ENCODE measurements around the gene LYSMD4.

GRCh38 chr15:99763827-99764226 is 30.6 kb upstream of the LYSMD4 start:
- TF ChIP-seq CTCF (IDR thresholded peaks at IDR 0.05; ENCODE audit: control extremely low read depth in 1 of 3, insufficient read depth in 1 of 3, low read depth in 1 of 3, low read length in 3 of 3) (no peak), POU5F1 (IDR thresholded peaks at IDR 0.05; ENCODE audit: low read depth, low read length) (no peak), RAD21 (IDR thresholded peaks at IDR 0.05 in 1 of 2, conservative IDR thresholded peaks at IDR 0.05 in 1 of 2; ENCODE audit: low read depth in 2 of 2, low read length in 2 of 2) (no peak), TAF1 (IDR thresholded peaks at IDR 0.05; ENCODE audit: low read depth, low read length) (no peak), RXRA (IDR thresholded peaks at IDR 0.05; ENCODE audit: insufficient read depth, low read depth, low read length) (no peak)

All from H1 (cell line).